Retinal pigment epithelial cell (primary cell): ENCODE results near the gene DGKA.

Experiments
- DNase-seq: peaks from one replicate; pipeline ENCODE4 v3.0.0-alpha.2; 2010; ENCODE audit warnings: low read depth
- H3K4me3 ChIP-seq: 2 replicates; pipeline ENCODE4 v1.5.1; 2011; ENCODE audit warnings: mild to moderate bottlenecking, low read length, control low read depth, moderate library complexity
- TF ChIP-seq, protein P1 (sequence below): conservative IDR thresholded peaks from 2 replicates; pipeline ENCODE4 v1.5.1; 2011; ENCODE audit warnings: low read depth, low read length, control low read depth, inconsistent platforms

DGKA gene

DNA sequence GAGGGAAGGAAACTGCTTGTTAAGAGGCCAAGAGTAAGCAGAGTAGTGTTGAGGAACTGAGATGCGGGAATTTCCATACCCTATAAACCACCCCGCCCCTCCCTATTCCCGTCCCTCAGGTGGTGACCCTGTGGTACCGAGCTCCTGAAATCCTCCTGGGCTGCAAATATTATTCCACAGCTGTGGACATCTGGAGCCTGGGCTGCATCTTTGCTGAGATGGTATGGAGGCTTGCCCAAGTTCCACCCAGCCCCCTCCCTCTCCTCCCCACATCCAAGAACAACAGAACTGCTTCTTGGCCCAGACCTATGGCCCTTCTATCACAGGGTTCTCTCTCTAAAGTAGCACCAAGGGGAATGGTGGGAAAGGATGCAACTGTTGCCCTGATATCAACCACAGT, 38.4 kb downstream of the DGKA start:
- TF ChIP-seq, protein P1, sequence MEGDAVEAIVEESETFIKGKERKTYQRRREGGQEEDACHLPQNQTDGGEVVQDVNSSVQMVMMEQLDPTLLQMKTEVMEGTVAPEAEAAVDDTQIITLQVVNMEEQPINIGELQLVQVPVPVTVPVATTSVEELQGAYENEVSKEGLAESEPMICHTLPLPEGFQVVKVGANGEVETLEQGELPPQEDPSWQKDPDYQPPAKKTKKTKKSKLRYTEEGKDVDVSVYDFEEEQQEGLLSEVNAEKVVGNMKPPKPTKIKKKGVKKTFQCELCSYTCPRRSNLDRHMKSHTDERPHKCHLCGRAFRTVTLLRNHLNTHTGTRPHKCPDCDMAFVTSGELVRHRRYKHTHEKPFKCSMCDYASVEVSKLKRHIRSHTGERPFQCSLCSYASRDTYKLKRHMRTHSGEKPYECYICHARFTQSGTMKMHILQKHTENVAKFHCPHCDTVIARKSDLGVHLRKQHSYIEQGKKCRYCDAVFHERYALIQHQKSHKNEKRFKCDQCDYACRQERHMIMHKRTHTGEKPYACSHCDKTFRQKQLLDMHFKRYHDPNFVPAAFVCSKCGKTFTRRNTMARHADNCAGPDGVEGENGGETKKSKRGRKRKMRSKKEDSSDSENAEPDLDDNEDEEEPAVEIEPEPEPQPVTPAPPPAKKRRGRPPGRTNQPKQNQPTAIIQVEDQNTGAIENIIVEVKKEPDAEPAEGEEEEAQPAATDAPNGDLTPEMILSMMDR, result no peak
- DNase-seq, result no peak
- no peak overlapping the region for H3K4me3 ChIP-seq

DNA sequence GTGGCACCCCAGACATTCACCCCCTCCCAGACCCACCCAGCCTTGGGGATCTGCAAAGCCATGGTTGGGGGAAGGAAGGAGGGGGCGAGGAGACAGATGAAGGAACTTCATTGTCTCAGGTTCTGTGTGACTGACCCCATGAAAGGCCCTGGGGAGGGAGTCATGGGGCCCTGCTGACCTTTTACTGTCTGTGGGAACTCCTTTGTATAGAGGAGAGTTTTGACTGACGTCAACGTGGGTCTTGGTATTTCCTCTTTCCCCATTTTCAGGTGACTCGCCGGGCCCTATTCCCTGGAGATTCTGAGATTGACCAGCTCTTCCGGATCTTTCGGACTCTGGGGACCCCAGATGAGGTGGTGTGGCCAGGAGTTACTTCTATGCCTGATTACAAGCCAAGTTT, 39.8 kb downstream of the DGKA start:
- H3K4me3 ChIP-seq, result no peak overlapping the region
- DNase-seq, result no peak
- TF ChIP-seq, protein P1, result no peak

DNA sequence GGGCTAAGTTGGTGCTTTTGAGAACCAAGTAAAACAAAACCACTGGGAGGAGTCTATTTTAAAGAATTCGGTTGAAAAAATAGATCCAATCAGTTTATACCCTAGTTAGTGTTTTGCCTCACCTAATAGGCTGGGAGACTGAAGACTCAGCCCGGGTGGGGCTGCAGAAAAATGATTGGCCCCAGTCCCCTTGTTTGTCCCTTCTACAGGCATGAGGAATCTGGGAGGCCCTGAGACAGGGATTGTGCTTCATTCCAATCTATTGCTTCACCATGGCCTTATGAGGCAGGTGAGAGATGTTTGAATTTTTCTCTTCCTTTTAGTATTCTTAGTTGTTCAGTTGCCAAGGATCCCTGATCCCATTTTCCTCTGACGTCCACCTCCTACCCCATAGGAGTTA, 41.1 kb downstream of the DGKA start:
- TF ChIP-seq, protein P1, result no peak
- DNase-seq, result no peak
- no peak overlapping the region for H3K4me3 ChIP-seq

DNA sequence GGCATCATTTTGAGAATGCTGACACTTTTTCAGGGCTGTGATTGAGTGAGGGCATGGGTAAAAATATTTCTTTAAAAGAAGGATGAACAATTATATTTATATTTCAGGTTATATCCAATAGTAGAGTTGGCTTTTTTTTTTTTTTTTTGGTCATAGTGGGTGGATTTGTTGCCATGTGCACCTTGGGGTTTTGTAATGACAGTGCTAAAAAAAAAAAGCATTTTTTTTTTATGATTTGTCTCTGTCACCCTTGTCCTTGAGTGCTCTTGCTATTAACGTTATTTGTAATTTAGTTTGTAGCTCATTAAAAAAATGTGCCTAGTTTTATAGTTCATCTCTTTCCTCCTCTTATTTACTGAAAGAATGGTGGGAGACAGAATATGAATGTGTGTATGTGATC, 41.5 kb downstream of the DGKA start:
- TF ChIP-seq, protein P1, result no peak
- peak overlapping the region; percentile 77 for H3K4me3 ChIP-seq
- DNase-seq, result no peak

GRCh38 chr12:55972911-55973598, 42.1 kb downstream of the DGKA start:
- DNase-seq, result no peak
- TF ChIP-seq, protein P1, result no peak
- peak overlapping the region; percentile 77 for H3K4me3 ChIP-seq

DNA sequence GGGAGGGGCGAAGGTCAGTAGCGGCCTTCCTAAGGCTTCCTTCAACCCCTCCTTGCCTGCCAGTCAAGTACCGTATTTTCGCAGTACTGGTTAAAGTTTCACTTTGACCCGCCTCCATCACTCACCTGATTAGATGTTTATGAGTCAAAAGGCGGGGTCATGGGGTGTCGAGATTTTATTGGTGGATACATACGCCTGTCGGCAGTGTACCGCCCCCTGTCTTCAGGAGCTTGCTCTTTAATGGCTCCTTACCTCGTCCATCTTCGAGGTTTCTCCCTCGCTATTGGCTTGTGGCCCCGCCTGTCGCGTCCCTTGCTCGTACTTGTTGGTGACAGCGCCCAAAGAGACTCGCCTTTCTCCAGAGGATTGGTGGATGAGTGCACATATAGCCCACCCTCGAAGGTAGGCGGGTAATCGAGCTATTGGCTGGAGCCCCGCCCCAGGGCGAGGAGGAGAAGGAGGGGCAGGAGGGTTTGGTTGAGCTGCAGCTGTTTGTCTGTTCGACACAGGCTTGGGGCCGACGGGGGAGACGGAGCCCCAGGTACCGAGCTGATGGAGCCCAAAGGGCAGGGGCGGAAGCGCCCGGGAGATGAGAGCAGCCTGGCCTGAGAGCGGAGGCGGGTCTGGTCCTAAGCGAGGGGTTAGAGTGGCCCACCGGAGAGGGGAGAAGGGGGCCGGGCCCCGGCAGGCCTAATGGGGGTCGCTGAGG, 42.8 kb downstream of the DGKA start, which contains the start of gene RAB5B:
Gene RAB5B, plus strand, starts transcription at position 480 of the 709 bp plus-strand sequence. CDS start 12,883 bp downstream, outside the sequence.
- DNase-seq, result peak; percentile 100
- TF ChIP-seq, protein P1, result peak; percentile 34
- peak within 1 kb of the TSS; percentile 95 for H3K4me3 ChIP-seq

DNA sequence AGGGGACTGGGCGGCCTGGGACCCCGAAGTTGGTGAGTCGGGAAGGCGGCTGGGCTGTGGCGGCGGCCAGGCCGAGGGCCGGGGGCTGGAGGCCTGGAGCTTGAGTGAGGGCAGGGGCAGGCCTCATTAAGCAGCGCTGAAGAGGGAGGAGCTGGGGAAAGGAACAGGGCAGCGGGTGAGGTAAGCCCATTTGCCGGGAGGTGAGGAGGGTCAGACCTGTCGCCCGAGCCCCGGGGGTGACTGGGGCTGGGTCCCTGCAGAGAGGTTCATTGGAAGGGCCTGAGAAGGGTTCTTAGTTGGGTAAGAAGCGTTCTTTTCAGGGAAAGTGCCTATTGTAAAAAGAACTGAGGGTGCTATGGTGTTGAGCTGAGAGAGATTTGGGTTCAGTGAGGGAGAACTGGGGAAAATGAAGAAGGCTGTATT, 43.4 kb downstream of the DGKA start:
- TF ChIP-seq, protein P1, result no peak
- peak overlapping the region; percentile 95 for H3K4me3 ChIP-seq
- DNase-seq, result no peak
